ENCODE measurements around the gene RPL12. TPM values are rescaled to one million over a fixed set of nuclear protein-coding genes. Genes with fewer than 3 reads are reported as not detected.

RPL12 gene
- total and polyA plus RNA-seq, 2 donors (not counting 1 experiment from before 2014, with no cell fraction given): 1,387 to 1,973 TPM

- TF ChIP-seq EZH2 (IDR thresholded peaks at IDR 0.05; ENCODE audit: low read length, missing control alignments): no peak
- TF ChIP-seq, protein P1, sequence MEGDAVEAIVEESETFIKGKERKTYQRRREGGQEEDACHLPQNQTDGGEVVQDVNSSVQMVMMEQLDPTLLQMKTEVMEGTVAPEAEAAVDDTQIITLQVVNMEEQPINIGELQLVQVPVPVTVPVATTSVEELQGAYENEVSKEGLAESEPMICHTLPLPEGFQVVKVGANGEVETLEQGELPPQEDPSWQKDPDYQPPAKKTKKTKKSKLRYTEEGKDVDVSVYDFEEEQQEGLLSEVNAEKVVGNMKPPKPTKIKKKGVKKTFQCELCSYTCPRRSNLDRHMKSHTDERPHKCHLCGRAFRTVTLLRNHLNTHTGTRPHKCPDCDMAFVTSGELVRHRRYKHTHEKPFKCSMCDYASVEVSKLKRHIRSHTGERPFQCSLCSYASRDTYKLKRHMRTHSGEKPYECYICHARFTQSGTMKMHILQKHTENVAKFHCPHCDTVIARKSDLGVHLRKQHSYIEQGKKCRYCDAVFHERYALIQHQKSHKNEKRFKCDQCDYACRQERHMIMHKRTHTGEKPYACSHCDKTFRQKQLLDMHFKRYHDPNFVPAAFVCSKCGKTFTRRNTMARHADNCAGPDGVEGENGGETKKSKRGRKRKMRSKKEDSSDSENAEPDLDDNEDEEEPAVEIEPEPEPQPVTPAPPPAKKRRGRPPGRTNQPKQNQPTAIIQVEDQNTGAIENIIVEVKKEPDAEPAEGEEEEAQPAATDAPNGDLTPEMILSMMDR (conservative IDR thresholded peaks at IDR 0.05 in 1 of 2, IDR thresholded peaks at IDR 0.05 in 1 of 2; ENCODE audit: low read depth in 1 of 2, low read length in 2 of 2): no peak
- Histone ChIP-seq H3K9me3 (ENCODE audit: control insufficient read depth, insufficient read depth, low read depth, low read length) (no peaks in the 10 kb centered on the region), H2AFZ (ENCODE audit: low read length) (no peak overlapping the region), H3K4me3 (replicated peaks in 1 of 4; ENCODE audit: control extremely low read depth in 1 of 4, insufficient read depth in 1 of 4, low read depth in 3 of 4, low read length in 4 of 4) (no peak overlapping the region), H3K9ac (ENCODE audit: insufficient read depth, low read length) (no peak overlapping the region), H3K27ac (ENCODE audit: insufficient read depth, low read length) (no peak overlapping the region), H3K4me2 (ENCODE audit: extremely low read depth, insufficient read depth, low read length) (no peak overlapping the region), H3K36me3 (ENCODE audit: control insufficient read depth, insufficient read depth, low read length) (no peaks in the 10 kb centered on the region), H3K79me2 (ENCODE audit: control insufficient read depth, insufficient read depth, low read length) (no peaks in the 10 kb centered on the region), H3K27me3 (ENCODE audit: control insufficient read depth, insufficient read depth, low read length) (no peaks in the 10 kb centered on the region), H4K20me1 (ENCODE audit: control insufficient read depth, extremely low read depth, insufficient read depth, low read length) (no peaks in the 10 kb centered on the region), H3K4me1 (ENCODE audit: control insufficient read depth, extremely low read depth, insufficient read depth, low read length) (no peaks in the 10 kb centered on the region)
- DNase-seq (ENCODE audit: low read depth in 2 of 2): no peak
Observed at GRCh38 chr9:127411122-127411521, 40.1 kb downstream of the RPL12 start.

- no peak overlapping the region for H3K27ac ChIP-seq (ENCODE audit: insufficient read depth, low read length)
- DNase-seq (ENCODE audit: low read depth in 2 of 2): no peak
- H3K27me3 ChIP-seq (ENCODE audit: control insufficient read depth, insufficient read depth, low read length): no peaks in the 10 kb centered on the region
- H3K9me3 ChIP-seq (ENCODE audit: control insufficient read depth, insufficient read depth, low read depth, low read length): no peaks in the 10 kb centered on the region
- no peaks in the 10 kb centered on the region for H3K79me2 ChIP-seq (ENCODE audit: control insufficient read depth, insufficient read depth, low read length)
- H3K4me1 ChIP-seq (ENCODE audit: control insufficient read depth, extremely low read depth, insufficient read depth, low read length): no peaks in the 10 kb centered on the region
- H3K4me2 ChIP-seq (ENCODE audit: extremely low read depth, insufficient read depth, low read length): no peak overlapping the region
- no peaks in the 10 kb centered on the region for H4K20me1 ChIP-seq (ENCODE audit: control insufficient read depth, extremely low read depth, insufficient read depth, low read length)
- no peak overlapping the region for H2AFZ ChIP-seq (ENCODE audit: low read length)
- no peak overlapping the region for H3K4me3 ChIP-seq (replicated peaks in 1 of 4; ENCODE audit: control extremely low read depth in 1 of 4, insufficient read depth in 1 of 4, low read depth in 3 of 4, low read length in 4 of 4)
- H3K9ac ChIP-seq (ENCODE audit: insufficient read depth, low read length): no peak overlapping the region
- TF ChIP-seq, protein P1 (conservative IDR thresholded peaks at IDR 0.05 in 1 of 2, IDR thresholded peaks at IDR 0.05 in 1 of 2; ENCODE audit: low read depth in 1 of 2, low read length in 2 of 2): no peak
- no peak for TF ChIP-seq EZH2 (IDR thresholded peaks at IDR 0.05; ENCODE audit: low read length, missing control alignments)
- peaks cover 2% of the 10 kb centered on the region for H3K36me3 ChIP-seq (ENCODE audit: control insufficient read depth, insufficient read depth, low read length)
Observed at GRCh38 chr9:127407492-127407843, 43.7 kb downstream of the RPL12 start.

DNA sequence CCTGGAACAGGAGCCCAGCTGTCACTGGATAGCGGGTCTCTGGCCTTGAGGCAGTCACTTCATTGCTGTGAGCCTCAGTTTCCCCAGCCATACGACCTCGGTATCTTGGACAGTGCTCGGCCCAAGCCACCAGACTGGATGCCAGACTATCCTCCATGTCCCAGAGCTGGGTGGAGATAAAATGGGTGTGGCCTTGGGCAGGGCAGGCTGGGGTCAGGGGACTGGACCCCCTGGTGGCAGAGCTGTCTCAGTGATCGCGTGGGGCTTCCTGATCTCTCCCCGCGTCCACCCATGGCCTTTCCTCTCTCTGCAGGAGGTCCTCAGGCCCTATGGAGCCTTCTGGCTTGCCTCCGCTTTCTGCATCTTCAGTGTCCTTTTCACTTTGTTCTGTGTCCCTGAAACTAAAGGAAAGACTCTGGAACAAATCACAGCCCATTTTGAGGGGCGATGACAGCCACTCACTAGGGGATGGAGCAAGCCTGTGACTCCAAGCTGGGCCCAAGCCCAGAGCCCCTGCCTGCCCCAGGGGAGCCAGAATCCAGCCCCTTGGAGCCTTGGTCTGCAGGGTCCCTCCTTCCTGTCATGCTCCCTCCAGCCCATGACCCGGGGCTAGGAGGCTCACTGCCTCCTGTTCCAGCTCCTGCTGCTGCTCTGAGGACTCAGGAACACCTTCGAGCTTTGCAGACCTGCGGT lies 44.3 kb downstream of the RPL12 start:
- Histone ChIP-seq H3K79me2 (ENCODE audit: control insufficient read depth, insufficient read depth, low read length) (no peaks in the 10 kb centered on the region), H3K27ac (ENCODE audit: insufficient read depth, low read length) (no peak overlapping the region), H3K27me3 (ENCODE audit: control insufficient read depth, insufficient read depth, low read length) (no peaks in the 10 kb centered on the region), H3K4me2 (ENCODE audit: extremely low read depth, insufficient read depth, low read length) (no peak overlapping the region), H3K9me3 (ENCODE audit: control insufficient read depth, insufficient read depth, low read depth, low read length) (no peaks in the 10 kb centered on the region), H2AFZ (ENCODE audit: low read length) (no peak overlapping the region), H4K20me1 (ENCODE audit: control insufficient read depth, extremely low read depth, insufficient read depth, low read length) (no peaks in the 10 kb centered on the region), H3K9ac (ENCODE audit: insufficient read depth, low read length) (no peak overlapping the region), H3K4me1 (ENCODE audit: control insufficient read depth, extremely low read depth, insufficient read depth, low read length) (no peaks in the 10 kb centered on the region), H3K36me3 (ENCODE audit: control insufficient read depth, insufficient read depth, low read length) (peaks cover 2% of the 10 kb centered on the region), H3K4me3 (replicated peaks in 1 of 4; ENCODE audit: control extremely low read depth in 1 of 4, insufficient read depth in 1 of 4, low read depth in 3 of 4, low read length in 4 of 4) (no peak overlapping the region)
- no peak for TF ChIP-seq EZH2 (IDR thresholded peaks at IDR 0.05; ENCODE audit: low read length, missing control alignments)
- TF ChIP-seq, protein P1 (conservative IDR thresholded peaks at IDR 0.05 in 1 of 2, IDR thresholded peaks at IDR 0.05 in 1 of 2; ENCODE audit: low read depth in 1 of 2, low read length in 2 of 2): no peak
- DNase-seq (ENCODE audit: low read depth in 2 of 2): no peak
